ENCODE results near the gene FAM240B. TPM values are rescaled to one million over a fixed set of nuclear protein-coding genes. Genes with fewer than 3 reads are reported as not detected.

FAM240B gene
- total and polyA plus RNA-seq, 2 of the 8 experiments (the other 6 are each of a cell fraction or from before 2014, with no cell fraction given), result not detected

DNA sequence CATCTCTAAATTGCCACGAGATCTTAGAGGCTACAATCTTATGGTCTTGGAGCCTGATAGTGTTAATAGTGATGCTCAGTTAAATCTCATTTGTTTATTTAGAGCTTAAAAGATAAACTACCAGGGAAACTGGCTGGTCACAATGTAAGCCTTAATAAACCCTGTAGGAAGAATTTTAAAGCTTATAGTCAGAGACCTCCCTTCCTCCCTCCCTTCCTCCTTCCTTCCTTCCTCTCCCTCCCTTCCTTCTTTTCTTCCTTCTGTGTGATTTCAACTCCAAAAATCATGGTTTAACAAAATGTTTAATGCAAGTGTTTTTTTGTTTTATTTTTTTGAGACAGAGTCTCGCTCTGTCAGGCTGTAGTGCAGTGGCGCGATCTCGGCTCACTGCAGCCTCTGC, 14.9 kb upstream of the FAM240B start:
- POLR2A ChIA-PET (ENCODE audit: partially characterized antibody), result no interaction called here
- no peaks in the 10 kb centered on the region for H4K20me1 ChIP-seq (replicated peaks in 1 of 2; ENCODE audit: control insufficient read depth in 1 of 2, insufficient read depth in 2 of 2, low read length in 2 of 2)
- TF ChIP-seq CBX5 (IDR thresholded peaks at IDR 0.05; ENCODE audit: low read depth, low read length), result no peak
- TF ChIP-seq, protein P1, sequence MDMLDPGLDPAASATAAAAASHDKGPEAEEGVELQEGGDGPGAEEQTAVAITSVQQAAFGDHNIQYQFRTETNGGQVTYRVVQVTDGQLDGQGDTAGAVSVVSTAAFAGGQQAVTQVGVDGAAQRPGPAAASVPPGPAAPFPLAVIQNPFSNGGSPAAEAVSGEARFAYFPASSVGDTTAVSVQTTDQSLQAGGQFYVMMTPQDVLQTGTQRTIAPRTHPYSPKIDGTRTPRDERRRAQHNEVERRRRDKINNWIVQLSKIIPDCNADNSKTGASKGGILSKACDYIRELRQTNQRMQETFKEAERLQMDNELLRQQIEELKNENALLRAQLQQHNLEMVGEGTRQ (IDR thresholded peaks at IDR 0.05; ENCODE audit: low read length), result no peak
- no peak for TF ChIP-seq KDM1A (IDR thresholded peaks at IDR 0.05; ENCODE audit: borderline replicate concordance, low read length)
- no peak for TF ChIP-seq CBX8 (IDR thresholded peaks at IDR 0.05; ENCODE audit: borderline replicate concordance, low read depth, low read length)
- TF ChIP-seq SP2 (IDR thresholded peaks at IDR 0.05; ENCODE audit: low read length), result no peak
- TF ChIP-seq SIX5 (IDR thresholded peaks at IDR 0.05; ENCODE audit: low read depth, low read length), result no peak
- no peak for TF ChIP-seq SP4 (IDR thresholded peaks at IDR 0.05; ENCODE audit: low read length)
- TF ChIP-seq TAF1 (IDR thresholded peaks at IDR 0.05; ENCODE audit: low read depth, low read length), result no peak
- no peak for TF ChIP-seq EGR1 (IDR thresholded peaks at IDR 0.05; ENCODE audit: borderline replicate concordance, low read depth, low read length)
- no peak for TF ChIP-seq RXRA (IDR thresholded peaks at IDR 0.05; ENCODE audit: insufficient read depth, low read depth, low read length)
- TF ChIP-seq, protein P2, sequence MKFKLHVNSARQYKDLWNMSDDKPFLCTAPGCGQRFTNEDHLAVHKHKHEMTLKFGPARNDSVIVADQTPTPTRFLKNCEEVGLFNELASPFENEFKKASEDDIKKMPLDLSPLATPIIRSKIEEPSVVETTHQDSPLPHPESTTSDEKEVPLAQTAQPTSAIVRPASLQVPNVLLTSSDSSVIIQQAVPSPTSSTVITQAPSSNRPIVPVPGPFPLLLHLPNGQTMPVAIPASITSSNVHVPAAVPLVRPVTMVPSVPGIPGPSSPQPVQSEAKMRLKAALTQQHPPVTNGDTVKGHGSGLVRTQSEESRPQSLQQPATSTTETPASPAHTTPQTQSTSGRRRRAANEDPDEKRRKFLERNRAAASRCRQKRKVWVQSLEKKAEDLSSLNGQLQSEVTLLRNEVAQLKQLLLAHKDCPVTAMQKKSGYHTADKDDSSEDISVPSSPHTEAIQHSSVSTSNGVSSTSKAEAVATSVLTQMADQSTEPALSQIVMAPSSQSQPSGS (IDR thresholded peaks at IDR 0.05; ENCODE audit: low read length), result no peak
- no peak for TF ChIP-seq POU5F1 (IDR thresholded peaks at IDR 0.05; ENCODE audit: low read depth, low read length)
- TF ChIP-seq HDAC6 (IDR thresholded peaks at IDR 0.05; ENCODE audit: low read depth, low read length), result no peak

More for the DNA sequence above, 14.9 kb upstream of the FAM240B start:
- no peak overlapping the region for H4K91ac ChIP-seq (replicated peaks; ENCODE audit: insufficient read length, low read length)
- no peak overlapping the region for H2AK5ac ChIP-seq (ENCODE audit: low read depth, low read length)
- no peak overlapping the region for H3K9ac ChIP-seq (replicated peaks in 1 of 4; ENCODE audit: extremely low read depth in 1 of 4, low read depth in 3 of 4, low read length in 3 of 4)
- H2BK5ac ChIP-seq (ENCODE audit: low read depth, low read length), result no peak overlapping the region
- no peaks in the 10 kb centered on the region for H3K4me1 ChIP-seq (replicated peaks in 1 of 4; ENCODE audit: control insufficient read depth in 3 of 4, insufficient read depth in 4 of 4, low read length in 3 of 4)
- H3K27me3 ChIP-seq (replicated peaks in 1 of 4; ENCODE audit: control insufficient read depth in 3 of 4, extremely low read depth in 1 of 4, insufficient read depth in 3 of 4, low read length in 3 of 4), result no peaks in the 10 kb centered on the region
- no peaks in the 10 kb centered on the region for H3K23me2 ChIP-seq (ENCODE audit: low read depth, low read length)
- no peak overlapping the region for H3K18ac ChIP-seq (ENCODE audit: extremely low read depth, low read length)
- H3K9me3 ChIP-seq (ENCODE audit: insufficient read depth in 2 of 2, low read depth in 1 of 2, low read length in 1 of 2), result no peaks in the 10 kb centered on the region
- DNase-seq (ENCODE audit: low read depth in 1 of 2, low spot score in 2 of 2) (no peak), FAIRE-seq (no peak)
- no peak overlapping the region for H3K14ac ChIP-seq (ENCODE audit: insufficient read length)
- no peak overlapping the region; the same call in 1 of the 2 replicates for H4K8ac ChIP-seq (ENCODE audit: extremely low read depth, insufficient read depth, low read length)
- H4K5ac ChIP-seq (ENCODE audit: insufficient read length, low read depth, low read length), result no peak overlapping the region
- CTCF ChIA-PET (ENCODE audit: partially characterized antibody), result interaction anchor here (0.8 to 2.2 kb wide), 2 partner anchors 10 to 13 kb away, joined by 3 to 5 read pairs; no protein-coding TSS in a partner anchor
- H3K79me1 ChIP-seq (ENCODE audit: low read depth, low read length), result no peaks in the 10 kb centered on the region
- H3K36me3 ChIP-seq (ENCODE audit: control insufficient read depth in 2 of 4, insufficient read depth in 4 of 4, low read length in 3 of 4), result no peaks in the 10 kb centered on the region
- H3K4ac ChIP-seq (replicated peaks; ENCODE audit: insufficient read length, low read depth, low read length), result no peak overlapping the region
- no peak overlapping the region for H3K23ac ChIP-seq (ENCODE audit: insufficient read length)
- no peak overlapping the region for H3K56ac ChIP-seq (replicated peaks; ENCODE audit: insufficient read length, low read depth, low read length)
- H3K27ac ChIP-seq (ENCODE audit: low read depth, low read length), result no peak overlapping the region
- H3K4me2 ChIP-seq (ENCODE audit: insufficient read depth in 1 of 2, low read depth in 2 of 2, low read length in 2 of 2), result no peak overlapping the region
- no peak overlapping the region for H2BK15ac ChIP-seq (ENCODE audit: low read length)
- H3K4me3 ChIP-seq (ENCODE audit: extremely low read depth in 1 of 4, insufficient read depth in 2 of 4, low read depth in 3 of 4, low read length in 4 of 4), result no peak overlapping the region
- no peak overlapping the region for H2BK12ac ChIP-seq (ENCODE audit: low read depth, low read length)
- 99% methylated on average over 5 of the region's 5 CpGs; no CpG with 5 or more reads in 1 of the 2 experiments for WGBS, 2 experiments (ENCODE audit: extremely low coverage in 1 of 2, insufficient coverage in 1 of 2, insufficient read length in 1 of 2, insufficient replicate concordance in 2 of 2, low coverage in 1 of 2, low lambda C conversion rate in 2 of 2, missing lambda C conversion rate in 1 of 2)
- H2AFZ ChIP-seq (ENCODE audit: low read length), result no peak overlapping the region
- H3K79me2 ChIP-seq (ENCODE audit: control insufficient read depth in 1 of 2, insufficient read depth in 2 of 2, low read length in 2 of 2), result no peaks in the 10 kb centered on the region
- H2BK20ac ChIP-seq (ENCODE audit: low read length), result no peak overlapping the region
- H2BK120ac ChIP-seq (replicated peaks; ENCODE audit: low read depth, low read length), result no peak overlapping the region

Data from H1 (cell line).